GM23338 (cell line): ENCODE results near the gene SBF2. TPM values are rescaled to one million over a fixed set of nuclear protein-coding genes. Genes with fewer than 3 reads are reported as not detected.

Source experiments
- ATAC-seq: fragments of 200-7000 bp; cut with Tn5 transposase; 3 replicates; pipeline ENCODE4 v1.9.1; 2020
- DNase-seq: peaks from one replicate; pipeline ENCODE4 v3.0.0-alpha.2; 2015; ENCODE audit warnings: low spot score
- H2AFZ ChIP-seq: fragments of 200-600 bp; sonication (generic); 2 replicates; pipeline ENCODE4 v1.8.0; 2016; ENCODE audit warnings: antibody characterized with exemption, mild to moderate bottlenecking, moderate library complexity
- H3F3A ChIP-seq: fragments of 200-600 bp; sonication (generic); replicated peaks from 2 replicates; pipeline ENCODE4 v1.8.0; 2017; ENCODE audit warnings: antibody characterized with exemption, mixed run types, low read depth
- H3K27ac ChIP-seq: fragments of 200-600 bp; sonication (generic); 2 replicates; pipeline ENCODE4 v1.6.1; 2016; ENCODE audit warnings: low read depth
- H3K27me3 ChIP-seq: fragments of 200-600 bp; sonication (generic); 2 replicates; pipeline ENCODE4 v1.8.0; 2016; ENCODE audit warnings: mild to moderate bottlenecking, mixed run types, moderate library complexity; ENCODE audit not compliant: insufficient read depth
- H3K36me3 ChIP-seq: fragments of 200-600 bp; sonication (generic); 2 replicates; pipeline ENCODE4 v1.8.0; 2016; ENCODE audit warnings: mild to moderate bottlenecking; ENCODE audit not compliant: insufficient read depth
- H3K4me1 ChIP-seq: fragments of 200-600 bp; sonication (generic); 2 replicates; pipeline ENCODE4 v1.8.0; 2016; ENCODE audit warnings: mild to moderate bottlenecking, moderate library complexity; ENCODE audit not compliant: insufficient read depth
- H3K4me2 ChIP-seq: fragments of 200-600 bp; sonication (generic); 2 replicates; pipeline ENCODE4 v1.7.1; 2017; ENCODE audit warnings: mixed run types
- H3K4me3 ChIP-seq: fragments of 200-600 bp; sonication (generic); 2 replicates; pipeline ENCODE4 v1.6.1; 2016; ENCODE audit warnings: mixed run types
- H3K79me2 ChIP-seq: fragments of 200-600 bp; sonication (generic); replicated peaks from 2 replicates; pipeline ENCODE4 v1.8.0; 2017; ENCODE audit warnings: mild to moderate bottlenecking; ENCODE audit not compliant: insufficient read depth
- H3K9me2 ChIP-seq: fragments of 200-600 bp; sonication (generic); 2 replicates; pipeline ENCODE4 v1.8.0; 2017; ENCODE audit not compliant: insufficient read depth
- H4K20me1 ChIP-seq: fragments of 200-600 bp; sonication (generic); replicated peaks from 2 replicates; pipeline ENCODE4 v1.8.0; 2017; ENCODE audit warnings: mild to moderate bottlenecking; ENCODE audit not compliant: insufficient read depth
- H3K27ac Mint-ChIP-seq: 2 replicates; pipeline ENCODE4 v1.8.0; 2020; ENCODE audit warnings: inconsistent platforms, mild to moderate bottlenecking, moderate library complexity, mixed read lengths
- H3K27me3 Mint-ChIP-seq: 3 replicates; pipeline ENCODE4 v1.8.0; 2022; ENCODE audit warnings: low read depth, mild to moderate bottlenecking, moderate library complexity, mixed read lengths, inconsistent platforms; ENCODE audit not compliant: insufficient read depth, poor library complexity
- H3K36me3 Mint-ChIP-seq: 3 replicates; pipeline ENCODE4 v1.8.0; 2021; ENCODE audit warnings: low read depth, mild to moderate bottlenecking, inconsistent platforms, moderate library complexity, mixed read lengths
- H3K4me1 Mint-ChIP-seq: 3 replicates; pipeline ENCODE4 v1.8.0; 2020; ENCODE audit warnings: mild to moderate bottlenecking, inconsistent platforms, mixed read lengths
- H3K4me3 Mint-ChIP-seq: 3 replicates; pipeline ENCODE4 v1.8.0; 2021; ENCODE audit warnings: moderate library complexity, mild to moderate bottlenecking, inconsistent platforms, mixed read lengths
- H3K9me3 Mint-ChIP-seq: 3 replicates; pipeline ENCODE4 v1.8.0; 2020; ENCODE audit warnings: moderate library complexity, mild to moderate bottlenecking, inconsistent platforms, mixed read lengths
- CREB1 ChIP-seq: fragments of 250-450 bp; sonication (Bioruptor Pico); IDR thresholded peaks from 2 replicates; pipeline ENCODE4 v1.5.0; 2020; ENCODE audit warnings: low read depth, mild to moderate bottlenecking, moderate library complexity
- EZH2 ChIP-seq: fragments of 200-600 bp; sonication (generic); IDR thresholded peaks from one replicate; pipeline ENCODE4 v1.8.0; 2017; ENCODE audit warnings: antibody characterized with exemption, mild to moderate bottlenecking, low read depth; ENCODE audit not compliant: unreplicated experiment
- EZH2phosphoT487 ChIP-seq: fragments of 200-600 bp; sonication (generic); IDR thresholded peaks from one replicate; pipeline ENCODE4 v1.8.1; 2018; ENCODE audit warnings: antibody characterized with exemption; ENCODE audit not compliant: unreplicated experiment
- JUNB ChIP-seq: IDR thresholded peaks from one replicate; pipeline ENCODE4 v1.6.1; 2016; ENCODE audit warnings: antibody characterized with exemption; ENCODE audit not compliant: unreplicated experiment
- NANOG ChIP-seq: IDR thresholded peaks from 2 replicates; pipeline ENCODE4 v1.6.1; 2016; ENCODE audit warnings: antibody characterized with exemption, borderline replicate concordance
- POLR2AphosphoS5 ChIP-seq: IDR thresholded peaks from 2 replicates; pipeline ENCODE4 v1.6.1; 2016; ENCODE audit warnings: antibody characterized with exemption, low read depth
- STAT1 ChIP-seq: IDR thresholded peaks from one replicate; pipeline ENCODE4 v1.6.1; 2016; ENCODE audit warnings: antibody characterized with exemption; ENCODE audit not compliant: unreplicated experiment
- ZNF114 ChIP-seq: fragments of 250-450 bp; sonication (Bioruptor Pico); IDR thresholded peaks from 2 replicates; pipeline ENCODE4 v1.5.0; 2020; ENCODE audit warnings: mild to moderate bottlenecking, moderate library complexity
- ZNF331 ChIP-seq: fragments of 250-450 bp; sonication (Bioruptor Pico); IDR thresholded peaks from 2 replicates; pipeline ENCODE4 v1.5.0; 2020; ENCODE audit warnings: low read depth, mild to moderate bottlenecking, moderate library complexity
- ZNF462 ChIP-seq: fragments of 250-450 bp; sonication (Bioruptor Pico); IDR thresholded peaks from 2 replicates; pipeline ENCODE4 v1.5.0; 2020; ENCODE audit warnings: mild to moderate bottlenecking, moderate library complexity
- polyA plus RNA-seq: library from polyadenylated mRNA; unstranded; fragments of >200 nt; fragmentation: Nextera tagmentation; extraction: Ambion mirVana; gene quantifications from 2 replicates; pipeline ENCODE4 v1.2.1, GENCODE V29; 2016
- total RNA-seq: library from RNA; depleted of rRNA; stranded (reverse); fragments of >200 nt; shearing (Covaris generic); gene quantifications from 2 replicates; pipeline ENCODE4 v1.2.3, GENCODE V29; 2014
- TF ChIP-seq, protein P1 (sequence below), 2 experiments: fragments of 200-600 bp in 1 of 2; sonication (generic) in 1 of 2; conservative IDR thresholded peaks; 2 replicates each; pipeline versions ENCODE4 v1.5.1 to v1.6.1; 2016 to 2017; ENCODE audit warnings: antibody characterized with exemption in 2 of 2, low read depth in 2 of 2, mild to moderate bottlenecking in 2 of 2, moderate library complexity in 1 of 2
- TF ChIP-seq, protein P2 (sequence below): IDR thresholded peaks from 2 replicates; pipeline ENCODE4 v1.6.1; 2016; ENCODE audit warnings: antibody characterized with exemption
- TF ChIP-seq, protein P3 (sequence below): IDR thresholded peaks from one replicate; pipeline ENCODE4 v1.6.1; 2018; ENCODE audit warnings: antibody characterized with exemption; ENCODE audit not compliant: unreplicated experiment

SBF2 gene
- total and polyA plus RNA-seq, 2 experiments from 2014 or later: 25.6 to 53.5 TPM

DNA sequence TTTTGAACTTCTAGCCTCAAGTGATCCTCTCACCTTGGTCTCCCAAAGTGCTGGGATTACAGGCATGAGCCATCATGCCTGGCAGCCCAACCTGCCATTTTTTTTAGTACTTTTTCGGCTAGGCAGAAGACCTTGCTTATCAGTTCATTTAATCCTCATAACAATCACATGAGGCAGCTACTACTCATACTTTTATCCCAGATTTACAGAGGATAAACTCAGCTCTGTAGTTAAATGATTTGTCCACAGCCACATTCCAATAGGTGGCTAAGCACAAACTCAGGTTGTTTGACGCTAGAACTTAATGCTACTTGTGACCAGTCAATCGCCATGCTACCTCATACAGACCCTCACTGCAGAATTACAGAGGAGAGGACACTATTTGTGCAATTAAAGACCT is 28.1 kb downstream of the SBF2 start:
- no peaks in the 10 kb centered on the region for H3K27me3 Mint-ChIP-seq
- H3F3A ChIP-seq: no peaks in the 10 kb centered on the region
- ATAC-seq (no peak), DNase-seq (no peak)
- H3K4me1 Mint-ChIP-seq: no peaks in the 10 kb centered on the region; the same call in 1 of the 3 replicates
- no peaks in the 10 kb centered on the region; the same call in 2 of the 3 replicates for H3K9me3 Mint-ChIP-seq
- peaks cover 7% of the 10 kb centered on the region; the same call in 1 of the 3 replicates for H3K36me3 Mint-ChIP-seq
- no peaks in the 10 kb centered on the region for H4K20me1 ChIP-seq
- H3K4me3 ChIP-seq: no peak overlapping the region
- H3K36me3 ChIP-seq: no peaks in the 10 kb centered on the region
- H3K79me2 ChIP-seq: peaks cover 21% of the 10 kb centered on the region
- no peaks in the 10 kb centered on the region for H3K4me1 ChIP-seq
- H3K27me3 ChIP-seq: no peaks in the 10 kb centered on the region
- TF ChIP-seq JUNB (no peak), EZH2phosphoT487 (no peak), NANOG (no peak), CREB1 (CRISPR knock-in tag) (no peak), ZNF114 (no peak), STAT1 (no peak), ZNF331 (CRISPR knock-in tag) (no peak), ZNF462 (CRISPR knock-in tag) (no peak), EZH2 (no peak), POLR2AphosphoS5 (no peak)
- TF ChIP-seq, protein P1, sequence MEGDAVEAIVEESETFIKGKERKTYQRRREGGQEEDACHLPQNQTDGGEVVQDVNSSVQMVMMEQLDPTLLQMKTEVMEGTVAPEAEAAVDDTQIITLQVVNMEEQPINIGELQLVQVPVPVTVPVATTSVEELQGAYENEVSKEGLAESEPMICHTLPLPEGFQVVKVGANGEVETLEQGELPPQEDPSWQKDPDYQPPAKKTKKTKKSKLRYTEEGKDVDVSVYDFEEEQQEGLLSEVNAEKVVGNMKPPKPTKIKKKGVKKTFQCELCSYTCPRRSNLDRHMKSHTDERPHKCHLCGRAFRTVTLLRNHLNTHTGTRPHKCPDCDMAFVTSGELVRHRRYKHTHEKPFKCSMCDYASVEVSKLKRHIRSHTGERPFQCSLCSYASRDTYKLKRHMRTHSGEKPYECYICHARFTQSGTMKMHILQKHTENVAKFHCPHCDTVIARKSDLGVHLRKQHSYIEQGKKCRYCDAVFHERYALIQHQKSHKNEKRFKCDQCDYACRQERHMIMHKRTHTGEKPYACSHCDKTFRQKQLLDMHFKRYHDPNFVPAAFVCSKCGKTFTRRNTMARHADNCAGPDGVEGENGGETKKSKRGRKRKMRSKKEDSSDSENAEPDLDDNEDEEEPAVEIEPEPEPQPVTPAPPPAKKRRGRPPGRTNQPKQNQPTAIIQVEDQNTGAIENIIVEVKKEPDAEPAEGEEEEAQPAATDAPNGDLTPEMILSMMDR (conservative IDR thresholded peaks at IDR 0.05; ENCODE audit: low read depth in 2 of 2): no peak
- TF ChIP-seq, protein P2, sequence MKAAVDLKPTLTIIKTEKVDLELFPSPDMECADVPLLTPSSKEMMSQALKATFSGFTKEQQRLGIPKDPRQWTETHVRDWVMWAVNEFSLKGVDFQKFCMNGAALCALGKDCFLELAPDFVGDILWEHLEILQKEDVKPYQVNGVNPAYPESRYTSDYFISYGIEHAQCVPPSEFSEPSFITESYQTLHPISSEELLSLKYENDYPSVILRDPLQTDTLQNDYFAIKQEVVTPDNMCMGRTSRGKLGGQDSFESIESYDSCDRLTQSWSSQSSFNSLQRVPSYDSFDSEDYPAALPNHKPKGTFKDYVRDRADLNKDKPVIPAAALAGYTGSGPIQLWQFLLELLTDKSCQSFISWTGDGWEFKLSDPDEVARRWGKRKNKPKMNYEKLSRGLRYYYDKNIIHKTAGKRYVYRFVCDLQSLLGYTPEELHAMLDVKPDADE: no peak
- TF ChIP-seq, protein P3, sequence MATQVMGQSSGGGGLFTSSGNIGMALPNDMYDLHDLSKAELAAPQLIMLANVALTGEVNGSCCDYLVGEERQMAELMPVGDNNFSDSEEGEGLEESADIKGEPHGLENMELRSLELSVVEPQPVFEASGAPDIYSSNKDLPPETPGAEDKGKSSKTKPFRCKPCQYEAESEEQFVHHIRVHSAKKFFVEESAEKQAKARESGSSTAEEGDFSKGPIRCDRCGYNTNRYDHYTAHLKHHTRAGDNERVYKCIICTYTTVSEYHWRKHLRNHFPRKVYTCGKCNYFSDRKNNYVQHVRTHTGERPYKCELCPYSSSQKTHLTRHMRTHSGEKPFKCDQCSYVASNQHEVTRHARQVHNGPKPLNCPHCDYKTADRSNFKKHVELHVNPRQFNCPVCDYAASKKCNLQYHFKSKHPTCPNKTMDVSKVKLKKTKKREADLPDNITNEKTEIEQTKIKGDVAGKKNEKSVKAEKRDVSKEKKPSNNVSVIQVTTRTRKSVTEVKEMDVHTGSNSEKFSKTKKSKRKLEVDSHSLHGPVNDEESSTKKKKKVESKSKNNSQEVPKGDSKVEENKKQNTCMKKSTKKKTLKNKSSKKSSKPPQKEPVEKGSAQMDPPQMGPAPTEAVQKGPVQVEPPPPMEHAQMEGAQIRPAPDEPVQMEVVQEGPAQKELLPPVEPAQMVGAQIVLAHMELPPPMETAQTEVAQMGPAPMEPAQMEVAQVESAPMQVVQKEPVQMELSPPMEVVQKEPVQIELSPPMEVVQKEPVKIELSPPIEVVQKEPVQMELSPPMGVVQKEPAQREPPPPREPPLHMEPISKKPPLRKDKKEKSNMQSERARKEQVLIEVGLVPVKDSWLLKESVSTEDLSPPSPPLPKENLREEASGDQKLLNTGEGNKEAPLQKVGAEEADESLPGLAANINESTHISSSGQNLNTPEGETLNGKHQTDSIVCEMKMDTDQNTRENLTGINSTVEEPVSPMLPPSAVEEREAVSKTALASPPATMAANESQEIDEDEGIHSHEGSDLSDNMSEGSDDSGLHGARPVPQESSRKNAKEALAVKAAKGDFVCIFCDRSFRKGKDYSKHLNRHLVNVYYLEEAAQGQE: no peak
- no peak overlapping the region for H3K4me2 ChIP-seq
- H3K27ac ChIP-seq: no peak overlapping the region
- H3K4me3 Mint-ChIP-seq: no peak overlapping the region
- no peaks in the 10 kb centered on the region for H3K9me2 ChIP-seq
- no peak overlapping the region for H2AFZ ChIP-seq
- no peak overlapping the region for H3K27ac Mint-ChIP-seq
